Stimulated activated CD4-positive, alpha-beta T cell treated with anti-CD3 and anti-CD28 coated beads, TNF-alpha, amount 100 ng/mL, for 1 hour (primary cell): ENCODE results near the gene ACOT6.
"Not testable (repeated sequence)": the region's sequence is repeated elsewhere in the genome, so short reads cannot be mapped to it uniquely, and the experiment has no call there.

ENCODE experiments used
- DNase-seq, 3 donors: peaks; one replicate each; pipeline ENCODE4 v3.0.0-alpha.2; 2020; ENCODE audit warnings: low read depth in 3 of 3, low spot score in 1 of 3

The ACOT6 gene

DNA sequence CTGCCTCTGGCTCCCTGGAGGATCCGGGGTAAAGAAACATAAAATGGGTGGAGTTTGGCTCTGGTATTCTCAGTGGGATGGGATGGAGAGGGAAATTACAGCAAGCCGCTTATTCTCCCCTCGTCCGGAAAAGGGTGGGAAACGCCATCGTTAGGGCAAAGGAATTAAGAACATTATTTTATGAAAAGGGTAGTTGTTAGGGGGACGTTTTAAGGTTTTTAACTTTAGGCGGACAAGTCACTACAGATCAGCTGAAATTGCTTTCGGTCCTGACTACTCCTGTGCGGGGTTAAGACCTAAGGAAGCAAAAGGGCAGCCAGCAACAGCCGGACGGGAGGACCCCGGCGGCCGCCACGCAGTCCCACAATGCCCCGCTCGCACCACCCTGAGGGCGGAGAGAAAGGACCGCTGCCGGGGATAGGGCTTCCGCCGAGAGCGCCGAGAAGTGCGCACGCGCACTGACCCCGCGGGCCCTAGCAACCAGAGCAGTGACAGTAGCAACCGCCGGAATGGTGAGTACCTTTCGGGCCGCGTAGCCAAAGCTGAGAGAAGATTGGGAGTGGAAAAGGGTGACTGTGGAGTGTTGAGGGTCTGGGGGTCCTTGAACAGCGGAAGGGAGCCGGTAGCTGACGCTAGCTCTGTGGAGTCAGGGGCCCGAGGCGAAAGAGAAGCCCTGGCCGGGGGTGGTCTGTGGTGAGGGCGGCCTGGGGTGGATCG, 32.4 kb downstream of the ACOT6 start, which contains the start of gene DNAL1:
DNAL1 (plus strand) TSS at position 456 of the 717 bp plus-strand sequence; CDS start at position 510, 54 bp downstream.
- DNase-seq: peak; percentile 80 to 84 (median 81)

DNA sequence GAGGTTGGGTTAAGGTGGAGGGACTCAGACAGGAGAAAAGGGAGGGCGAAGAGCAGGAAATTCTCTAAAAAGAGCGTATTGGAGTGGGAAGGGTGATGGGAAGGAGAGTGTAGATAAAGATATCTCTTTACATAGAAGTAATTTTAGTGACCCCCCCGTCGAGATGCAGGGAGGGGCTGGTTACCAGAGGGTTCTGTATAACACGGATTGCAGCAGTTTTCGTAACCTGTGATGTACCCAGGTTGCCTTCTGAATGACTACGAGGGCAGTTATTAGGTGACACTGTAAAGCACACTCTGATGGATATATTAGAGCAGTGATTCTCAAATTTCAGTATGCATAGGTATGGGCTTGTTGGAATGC, 32.9 kb downstream of the ACOT6 start:
- no peak for DNase-seq

- no peak for DNase-seq
Measured at GRCh38 chr14:73651005-73651404, 38.7 kb downstream of the ACOT6 start.

DNA sequence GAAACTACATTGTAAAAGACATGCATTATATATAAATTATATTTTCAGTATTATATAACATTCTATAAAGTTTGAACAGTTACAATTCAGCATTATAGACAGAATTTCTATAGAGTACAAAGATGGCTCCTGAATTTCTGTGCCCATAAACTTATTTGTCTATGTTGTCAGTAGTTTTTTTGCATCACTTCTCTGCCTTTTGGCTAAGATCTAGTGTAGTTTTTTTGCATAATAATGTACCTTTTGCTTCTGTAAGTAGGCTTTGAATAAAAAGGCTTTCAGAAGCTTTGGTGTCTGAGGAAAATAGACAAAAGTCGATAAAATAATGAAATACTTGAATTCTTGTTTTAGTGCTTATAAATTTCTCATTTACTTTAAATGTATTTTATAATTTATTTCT, 43.5 kb downstream of the ACOT6 start:
- no peak for DNase-seq

GRCh38 chr14:73659202-73659601, 46.9 kb downstream of the ACOT6 start:
- DNase-seq: not testable (repeated sequence)

GRCh38 chr14:73660511-73660910, 48.2 kb downstream of the ACOT6 start:
- DNase-seq: no peak

DNA sequence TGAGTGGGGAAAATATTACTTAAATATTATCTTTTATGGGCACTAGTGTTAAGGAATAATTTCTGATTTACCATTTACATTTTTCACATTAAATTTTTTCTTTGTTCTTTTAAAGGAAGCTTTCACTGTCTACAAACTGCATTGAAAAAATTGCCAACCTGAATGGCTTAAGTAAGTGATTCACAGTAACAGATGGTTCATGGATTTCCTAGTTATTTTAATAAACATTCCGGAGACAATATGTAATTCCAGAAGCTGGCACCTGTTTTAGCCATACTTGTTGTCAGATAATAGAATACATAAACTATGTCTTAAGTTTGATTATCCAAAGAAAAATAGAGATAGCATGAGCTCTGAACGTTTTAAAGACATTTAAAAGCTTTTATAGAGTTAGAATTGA, 49.6 kb downstream of the ACOT6 start:
- DNase-seq: no peak

- DNase-seq: no peak
Measured at GRCh38 chr14:73662487-73662943, 50.2 kb downstream of the ACOT6 start.

- no peak for DNase-seq
Measured at GRCh38 chr14:73663548-73664212, 51.4 kb downstream of the ACOT6 start.

DNA sequence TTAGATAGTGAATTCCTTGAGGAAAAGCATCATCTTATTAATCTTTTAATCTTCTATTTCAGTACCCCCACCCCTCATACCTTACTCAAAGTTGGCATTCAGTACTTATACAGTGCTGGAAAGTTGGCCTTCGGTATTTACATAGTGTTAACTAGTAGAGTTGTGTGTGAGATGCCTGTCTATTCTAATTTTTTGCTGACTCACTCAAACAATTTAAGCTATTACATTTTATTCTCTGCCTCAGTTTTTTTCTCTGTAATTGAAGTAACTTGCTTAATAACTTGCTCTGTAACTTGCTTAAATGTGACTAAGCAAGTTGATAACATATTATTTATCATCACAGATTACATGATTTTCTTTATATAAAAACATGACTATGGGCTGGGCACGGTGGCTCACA, 52.8 kb downstream of the ACOT6 start:
- no peak for DNase-seq

DNA sequence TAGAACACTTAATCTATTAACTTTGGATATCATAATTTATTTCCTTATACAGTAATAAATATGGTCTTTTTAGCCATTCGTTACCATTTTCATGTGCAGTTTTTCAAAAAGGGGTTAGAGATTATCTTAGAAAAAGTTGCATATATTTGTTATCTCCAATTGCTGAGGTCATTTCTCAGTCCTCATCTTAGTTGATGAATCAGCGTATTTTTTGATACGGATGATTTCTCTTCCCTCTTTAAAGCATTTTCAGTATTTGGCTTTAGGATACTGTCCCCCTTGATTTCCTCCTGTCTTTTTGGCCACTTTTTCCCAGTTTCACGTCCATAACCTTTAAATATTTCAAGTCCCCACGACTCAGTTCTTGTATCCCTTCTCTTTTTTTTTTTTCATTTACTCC, 54.3 kb downstream of the ACOT6 start:
- no peak for DNase-seq

DNA sequence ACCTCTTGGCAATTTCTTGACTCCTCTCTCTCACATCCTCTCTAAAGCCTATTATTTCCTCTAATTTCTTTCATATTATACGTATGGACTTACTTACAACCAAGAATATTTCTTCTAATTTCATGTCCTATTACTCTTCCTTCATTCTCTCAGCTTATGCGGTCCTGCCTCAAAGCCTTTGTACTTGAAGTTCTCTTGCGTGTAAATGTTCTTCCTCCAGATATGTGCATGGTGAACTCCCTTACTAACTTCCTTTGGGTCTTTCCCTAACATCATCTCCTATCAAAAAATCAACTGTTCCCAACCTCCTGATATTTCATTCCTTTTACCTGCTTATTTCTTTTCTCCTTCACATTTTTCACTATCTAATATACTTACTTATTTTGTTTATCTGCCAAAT, 55.5 kb downstream of the ACOT6 start:
- DNase-seq: no peak
